Stimulated activated naive CD8-positive, alpha-beta T cell treated with anti-CD3 and anti-CD28 coated beads, Interleukin-15, amount 100 ng/mL, for 72 hours (primary cell): ENCODE data around the gene MPEG1.

ENCODE experiments used
- ATAC-seq: fragments of 150-1000 bp; cut with Tn5 transposase; 2 replicates; pipeline ENCODE4 v1.10.0; 2021; ENCODE audit warnings: mild to moderate bottlenecking, moderate library complexity
- DNase-seq, 2 donors: peaks; one replicate each; pipeline ENCODE4 v3.0.0; 2021 to 2022
- H3K27ac Mint-ChIP-seq, 2 donors: one replicate each; pipeline ENCODE4 v1.8.0; 2022; ENCODE audit warnings: mild to moderate bottlenecking in 2 of 2, mixed read lengths in 2 of 2, moderate library complexity in 2 of 2
- H3K27me3 Mint-ChIP-seq: one replicate; pipeline ENCODE4 v1.8.0; 2022; ENCODE audit warnings: mixed read lengths
- H3K4me1 Mint-ChIP-seq: one replicate; pipeline ENCODE4 v1.8.0; 2022; ENCODE audit warnings: mild to moderate bottlenecking, mixed read lengths
- H3K4me3 Mint-ChIP-seq, 2 donors: one replicate each; pipeline ENCODE4 v1.8.0; 2022; ENCODE audit warnings: mild to moderate bottlenecking in 2 of 2, mixed read lengths in 2 of 2, moderate library complexity in 1 of 2
- H3K9me3 Mint-ChIP-seq, 2 donors: one replicate each; pipeline ENCODE4 v1.8.0; 2022; ENCODE audit warnings: mixed read lengths in 2 of 2

MPEG1 gene

GRCh38 chr11:59200423-59200746 is 12.3 kb downstream of the MPEG1 start:
- Mint-ChIP-seq H3K4me1 (peaks cover 29% of the 10 kb centered on the region), H3K9me3 (peaks cover 7 to 13% of the 10 kb centered on the region in 2 donors), H3K4me3 (no peak overlapping the region), H3K27ac (peak overlapping the region in 1 of 2 donors; percentile 64), H3K27me3 (peaks cover 16% of the 10 kb centered on the region)
- ATAC-seq (peak; percentile 71), DNase-seq (no peak)

GRCh38 chr11:59199546-59200422 is 12.9 kb downstream of the MPEG1 start:
- Mint-ChIP-seq H3K4me1 (peaks cover 27% of the 10 kb centered on the region), H3K27ac (peak overlapping the region in 1 of 2 donors; percentile 64), H3K4me3 (no peak overlapping the region), H3K27me3 (peaks cover 16% of the 10 kb centered on the region), H3K9me3 (peaks cover 7 to 13% of the 10 kb centered on the region in 2 donors)
- DNase-seq (peak; percentile 32 to 53), ATAC-seq (peak; percentile 90)

- DNase-seq (no peak), ATAC-seq (no peak)
- peaks cover 27% of the 10 kb centered on the region for H3K4me1 Mint-ChIP-seq
- peaks cover 7 to 13% of the 10 kb centered on the region in 2 donors for H3K9me3 Mint-ChIP-seq
- peaks cover 16% of the 10 kb centered on the region for H3K27me3 Mint-ChIP-seq
- no peak overlapping the region for H3K4me3 Mint-ChIP-seq
- H3K27ac Mint-ChIP-seq: no peak overlapping the region
Observed at GRCh38 chr11:59198726-59199125, 14.0 kb downstream of the MPEG1 start.

- peaks cover 27% of the 10 kb centered on the region for H3K4me1 Mint-ChIP-seq
- no peak overlapping the region for H3K27ac Mint-ChIP-seq
- ATAC-seq: no peak
- H3K4me3 Mint-ChIP-seq: no peak overlapping the region
- H3K27me3 Mint-ChIP-seq: peaks cover 16% of the 10 kb centered on the region
- H3K9me3 Mint-ChIP-seq: peaks cover 7 to 13% of the 10 kb centered on the region in 2 donors
- DNase-seq: no peak
Observed at GRCh38 chr11:59197991-59198390, 14.7 kb downstream of the MPEG1 start.

GRCh38 chr11:59196777-59197176 is 15.9 kb downstream of the MPEG1 start:
- Mint-ChIP-seq H3K4me3 (no peak overlapping the region), H3K27me3 (peaks cover 16% of the 10 kb centered on the region), H3K27ac (no peak overlapping the region), H3K9me3 (peaks cover 7 to 13% of the 10 kb centered on the region in 2 donors), H3K4me1 (peaks cover 27% of the 10 kb centered on the region)
- DNase-seq (no peak), ATAC-seq (no peak)

- DNase-seq: no peak
- peaks cover 16% of the 10 kb centered on the region for H3K27me3 Mint-ChIP-seq
- no peak for ATAC-seq
- peaks cover 7 to 13% of the 10 kb centered on the region in 2 donors for H3K9me3 Mint-ChIP-seq
- no peak overlapping the region for H3K27ac Mint-ChIP-seq
- H3K4me1 Mint-ChIP-seq: peaks cover 24% of the 10 kb centered on the region
- H3K4me3 Mint-ChIP-seq: no peak overlapping the region
Observed at GRCh38 chr11:59195586-59195985, 17.1 kb downstream of the MPEG1 start.

- ATAC-seq (no peak), DNase-seq (no peak)
- Mint-ChIP-seq H3K9me3 (peaks cover 7 to 13% of the 10 kb centered on the region in 2 donors), H3K4me3 (no peak overlapping the region), H3K27ac (no peak overlapping the region), H3K4me1 (peaks cover 11% of the 10 kb centered on the region), H3K27me3 (peaks cover 16% of the 10 kb centered on the region)
Observed at GRCh38 chr11:59193587-59194130, 19.1 kb downstream of the MPEG1 start.

GRCh38 chr11:59192446-59193020 is 20.2 kb downstream of the MPEG1 start:
- peaks cover 7% of the 10 kb centered on the region for H3K4me1 Mint-ChIP-seq
- DNase-seq (no peak), ATAC-seq (no peak)

GRCh38 chr11:59191890-59192289 is 20.8 kb downstream of the MPEG1 start:
- DNase-seq: no peak
- Mint-ChIP-seq H3K4me3 (no peak overlapping the region), H3K9me3 (peaks cover 0 to 2% of the 10 kb centered on the region in 2 donors), H3K27ac (no peak overlapping the region), H3K27me3 (peaks cover 2% of the 10 kb centered on the region), H3K4me1 (peaks cover 7% of the 10 kb centered on the region)
- ATAC-seq: no peak

More at GRCh38 chr11:59192446-59193020, 20.2 kb downstream of the MPEG1 start:
- peaks cover 8% of the 10 kb centered on the region for H3K27me3 Mint-ChIP-seq
- H3K9me3 Mint-ChIP-seq: peaks cover 6 to 8% of the 10 kb centered on the region in 2 donors
- no peak overlapping the region for H3K4me3 Mint-ChIP-seq
- no peak overlapping the region for H3K27ac Mint-ChIP-seq

GRCh38 chr11:59191095-59191494 is 21.6 kb downstream of the MPEG1 start:
- no peak overlapping the region for H3K27ac Mint-ChIP-seq

GRCh38 chr11:59189986-59190385 is 22.7 kb downstream of the MPEG1 start:
- no peak overlapping the region for H3K4me3 Mint-ChIP-seq
- no peaks in the 10 kb centered on the region for H3K27me3 Mint-ChIP-seq
- ATAC-seq (no peak), DNase-seq (no peak)
- H3K9me3 Mint-ChIP-seq: no peaks in the 10 kb centered on the region
- H3K27ac Mint-ChIP-seq: no peak overlapping the region
- H3K4me1 Mint-ChIP-seq: peaks cover 7% of the 10 kb centered on the region

More at GRCh38 chr11:59191095-59191494, 21.6 kb downstream of the MPEG1 start:
- no peak for DNase-seq
- Mint-ChIP-seq H3K27me3 (no peaks in the 10 kb centered on the region), H3K4me1 (peaks cover 7% of the 10 kb centered on the region), H3K9me3 (no peaks in the 10 kb centered on the region), H3K4me3 (no peak overlapping the region)
- ATAC-seq: no peak

- H3K4me3 Mint-ChIP-seq: no peak overlapping the region
- no peaks in the 10 kb centered on the region for H3K27me3 Mint-ChIP-seq
- peaks cover 7% of the 10 kb centered on the region for H3K4me1 Mint-ChIP-seq
Observed at GRCh38 chr11:59188954-59189353, 23.8 kb downstream of the MPEG1 start.

GRCh38 chr11:59187587-59187986 is 25.1 kb downstream of the MPEG1 start:
- Mint-ChIP-seq H3K4me1 (peaks cover 7% of the 10 kb centered on the region), H3K4me3 (no peak overlapping the region), H3K27me3 (no peaks in the 10 kb centered on the region), H3K9me3 (no peaks in the 10 kb centered on the region), H3K27ac (no peak overlapping the region)
- no peak for DNase-seq
- no peak for ATAC-seq

More at GRCh38 chr11:59188954-59189353, 23.8 kb downstream of the MPEG1 start:
- ATAC-seq: no peak
- DNase-seq: no peak
- Mint-ChIP-seq H3K9me3 (no peaks in the 10 kb centered on the region), H3K27ac (no peak overlapping the region)

GRCh38 chr11:59187035-59187434 is 25.7 kb downstream of the MPEG1 start:
- ATAC-seq (no peak), DNase-seq (no peak)
- Mint-ChIP-seq H3K27me3 (no peaks in the 10 kb centered on the region), H3K9me3 (no peaks in the 10 kb centered on the region), H3K27ac (no peak overlapping the region), H3K4me1 (peaks cover 7% of the 10 kb centered on the region), H3K4me3 (no peak overlapping the region)

GRCh38 chr11:59186130-59186594 is 26.6 kb downstream of the MPEG1 start:
- no peaks in the 10 kb centered on the region for H3K27me3 Mint-ChIP-seq
- ATAC-seq (peak; percentile 72), DNase-seq (peak; percentile 46 to 52)
- H3K4me3 Mint-ChIP-seq: no peak overlapping the region
- peaks cover 6% of the 10 kb centered on the region for H3K4me1 Mint-ChIP-seq
- H3K9me3 Mint-ChIP-seq: no peaks in the 10 kb centered on the region
- H3K27ac Mint-ChIP-seq: no peak overlapping the region

- Mint-ChIP-seq H3K27me3 (no peaks in the 10 kb centered on the region), H3K27ac (no peak overlapping the region), H3K4me3 (no peak overlapping the region), H3K4me1 (no peaks in the 10 kb centered on the region), H3K9me3 (no peaks in the 10 kb centered on the region)
- no peak for DNase-seq
- no peak for ATAC-seq
Observed at GRCh38 chr11:59185386-59185945, 27.3 kb downstream of the MPEG1 start.
